Thyroid gland (tissue), 4 donors: ENCODE data around the gene PLEKHJ1. TPM values are rescaled to one million over a fixed set of nuclear protein-coding genes. Genes with fewer than 3 reads are reported as not detected.

ENCODE experiments used
- DNase-seq, 2 donors: peaks; one replicate each; pipeline ENCODE4 v3.0.0-alpha.2; 2019
- H3K27ac ChIP-seq, 3 donors: fragments of 200-600 bp; sonication (generic); 1 replicate in 2 of 3; 2 replicates in 1 of 3; pipeline ENCODE4 v1.5.1; 2016 to 2019; ENCODE audit warnings: mild to moderate bottlenecking in 1 of 3, moderate library complexity in 1 of 3
- H3K27me3 ChIP-seq: fragments of 200-600 bp; sonication (generic); one replicate; pipeline ENCODE4 v1.5.1; 2019
- H3K36me3 ChIP-seq, 2 donors: fragments of 200-600 bp; sonication (generic); one replicate each; pipeline ENCODE4 v1.5.1; 2016 to 2019
- H3K4me1 ChIP-seq, 2 donors: fragments of 200-600 bp; sonication (generic); one replicate each; pipeline ENCODE4 v1.5.1; 2017 to 2019
- H3K4me3 ChIP-seq, 3 donors: fragments of 200-600 bp; sonication (generic); replicated peaks in 1 of 3; 1 replicate in 2 of 3; 2 replicates in 1 of 3; pipeline ENCODE4 v1.5.1; 2016; ENCODE audit warnings: mild to moderate bottlenecking in 1 of 3
- H3K9me3 ChIP-seq: fragments of 200-600 bp; sonication (generic); one replicate; pipeline ENCODE4 v1.5.1; 2017
- CTCF ChIP-seq, 6 experiments: fragments of 200-600 bp in 3 of 6; fragments of 450-650 bp in 3 of 6; sonication (generic) in 3 of 6; IDR thresholded peaks; one replicate each; pipeline ENCODE4 v1.5.1; 2016 to 2019; ENCODE audit warnings: antibody characterized with exemption in 6 of 6, mild to moderate bottlenecking in 2 of 6, inconsistent platforms in 1 of 6, moderate library complexity in 1 of 6
- POLR2A ChIP-seq, 2 donors: fragments of 450-650 bp; IDR thresholded peaks; one replicate each; pipeline ENCODE4 v1.6.1; 2017; ENCODE audit warnings: antibody characterized with exemption in 2 of 2, mild to moderate bottlenecking in 2 of 2, moderate library complexity in 1 of 2
- WGBS, 2 donors: methylation state at CpG; one replicate each; pipeline ENCODE4 v1.1.5; 2017; 5-methylcytosine and 5-hydroxymethylcytosine counted together
- intact Hi-C: fragments of 100-400 bp; cut with DNase I; formaldehyde crosslinking; loops from one replicate; pipeline ENCODE4 v1.15.1; 2023
- total RNA-seq, 4 donors: library from RNA; depleted of rRNA; stranded (reverse); fragments of >200 nt; gene quantifications; one replicate each; pipeline ENCODE4 v1.2.3, GENCODE V29; 2016

Gene PLEKHJ1
- total RNA-seq, 4 donors from 2014 or later = 86.7 to 179 (median 131) TPM

- Histone ChIP-seq H3K4me1 (no peaks in the 10 kb centered on the region), H3K27ac (no peak overlapping the region), H3K4me3 (no peak overlapping the region), H3K36me3 (peaks cover 30 to 40% of the 10 kb centered on the region in 2 donors), H3K27me3 (no peaks in the 10 kb centered on the region), H3K9me3 (no peaks in the 10 kb centered on the region)
- TF ChIP-seq POLR2A (IDR thresholded peaks at IDR 0.05) (no peak), CTCF (IDR thresholded peaks at IDR 0.05) (no peak)
- WGBS, 2 donors = 93% methylated on average over 5 to 7 of the region's 13 CpGs
- intact Hi-C loops = no loop called here
- DNase-seq = no peak
Observed at GRCh38 chr19:2195361-2195760, 40.8 kb downstream of the PLEKHJ1 start.

GRCh38 chr19:2194513-2195078 lies 41.5 kb downstream of the PLEKHJ1 start:
- TF ChIP-seq POLR2A (IDR thresholded peaks at IDR 0.05) (no peak), CTCF (IDR thresholded peaks at IDR 0.05) (no peak)
- Histone ChIP-seq H3K4me1 (no peaks in the 10 kb centered on the region), H3K36me3 (peaks cover 30 to 44% of the 10 kb centered on the region in 2 donors)

GRCh38 chr19:2193807-2194206 lies 42.3 kb downstream of the PLEKHJ1 start:
- DNase-seq = no peak
- 92 to 98% methylated on average over 14 to 18 of the region's 18 CpGs for WGBS, 2 donors
- no peaks in the 10 kb centered on the region for H3K9me3 ChIP-seq
- intact Hi-C loops = no loop called here
- H3K27me3 ChIP-seq = no peaks in the 10 kb centered on the region
- no peak overlapping the region for H3K4me3 ChIP-seq
- H3K4me1 ChIP-seq = no peaks in the 10 kb centered on the region
- H3K27ac ChIP-seq = no peak overlapping the region
- peaks cover 30 to 46% of the 10 kb centered on the region in 2 donors for H3K36me3 ChIP-seq
- TF ChIP-seq POLR2A (IDR thresholded peaks at IDR 0.05) (no peak), CTCF (IDR thresholded peaks at IDR 0.05) (no peak)

More at GRCh38 chr19:2194513-2195078, 41.5 kb downstream of the PLEKHJ1 start:
- H3K27me3 ChIP-seq = no peaks in the 10 kb centered on the region
- 92 to 93% methylated on average over 19 to 22 of the region's 25 CpGs for WGBS, 2 donors
- H3K9me3 ChIP-seq = no peaks in the 10 kb centered on the region
- H3K27ac ChIP-seq = no peak overlapping the region
- intact Hi-C loops = no loop called here
- DNase-seq = no peak
- H3K4me3 ChIP-seq = no peak overlapping the region

GRCh38 chr19:2192862-2193261 lies 43.3 kb downstream of the PLEKHJ1 start:
- H3K27ac ChIP-seq = no peak overlapping the region
- H3K36me3 ChIP-seq = peaks cover 30 to 46% of the 10 kb centered on the region in 2 donors
- peaks cover 0 to 9% of the 10 kb centered on the region in 2 donors for H3K4me1 ChIP-seq
- H3K9me3 ChIP-seq = no peaks in the 10 kb centered on the region
- H3K4me3 ChIP-seq = no peak overlapping the region
- H3K27me3 ChIP-seq = no peaks in the 10 kb centered on the region
- 97% methylated on average over 11 to 13 of the region's 17 CpGs for WGBS, 2 donors
- intact Hi-C loops = no loop called here
- no peak for DNase-seq
- TF ChIP-seq POLR2A (IDR thresholded peaks at IDR 0.05) (no peak), CTCF (IDR thresholded peaks at IDR 0.05) (no peak)

GRCh38 chr19:2191456-2192310 lies 44.4 kb downstream of the PLEKHJ1 start:
- Histone ChIP-seq H3K9me3 (no peaks in the 10 kb centered on the region), H3K4me1 (peaks cover 9 to 21% of the 10 kb centered on the region in 2 donors), H3K27ac (no peak overlapping the region), H3K36me3 (peaks cover 30 to 46% of the 10 kb centered on the region in 2 donors), H3K4me3 (no peak overlapping the region), H3K27me3 (no peaks in the 10 kb centered on the region)
- no peak for DNase-seq
- 93 to 94% methylated on average over 24 to 29 of the region's 32 CpGs for WGBS, 2 donors
- TF ChIP-seq CTCF (IDR thresholded peaks at IDR 0.05) (no peak), POLR2A (IDR thresholded peaks at IDR 0.05) (no peak)
- intact Hi-C loops = no loop called here
